ENCODE results near the gene PBX1. TPM values are rescaled to one million over a fixed set of nuclear protein-coding genes. Genes with fewer than 3 reads are reported as not detected.

PBX1 gene
- total and polyA plus RNA-seq, 2 of the 4 experiments (the other 2 are of a cell fraction), result 13.9 to 17.9 TPM

DNA sequence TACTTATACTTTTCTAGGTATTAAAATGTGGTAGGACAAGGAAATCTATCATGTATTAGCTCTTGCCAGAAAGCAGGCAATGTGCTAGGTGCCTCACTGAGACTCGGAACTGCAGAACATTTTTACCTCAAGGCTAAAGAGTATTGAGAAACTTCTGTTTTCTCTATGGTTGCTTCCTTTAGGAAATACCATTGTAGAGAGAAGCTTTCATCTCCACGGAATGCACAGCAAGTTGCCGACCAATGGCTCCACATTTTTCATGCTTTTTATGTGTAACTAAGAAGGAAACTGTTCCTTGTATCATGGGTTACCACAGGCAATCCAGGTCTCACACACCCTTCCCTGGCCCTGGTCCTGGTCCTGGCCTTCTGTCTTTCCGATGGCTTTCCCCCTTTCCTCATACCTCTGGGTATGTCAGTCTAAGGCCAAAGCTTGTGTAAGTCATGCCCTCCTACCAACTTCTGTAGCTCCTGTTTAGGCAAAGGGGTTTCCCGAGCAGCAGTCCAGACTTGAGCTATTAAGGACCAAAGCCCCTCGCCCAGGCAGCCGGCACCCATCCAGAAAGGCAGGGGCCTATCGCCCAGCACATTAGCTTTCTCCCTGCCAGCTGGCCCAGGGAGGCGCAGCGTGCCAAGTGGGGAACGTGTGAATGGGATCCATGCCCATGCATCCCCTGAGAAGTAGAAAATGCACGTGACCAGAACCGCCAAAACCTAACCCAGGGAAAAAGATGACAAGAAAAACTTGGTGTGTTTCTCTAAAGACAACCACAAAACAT lies 225.0 kb downstream of the PBX1 start:
- Histone ChIP-seq H4K91ac (ENCODE audit: insufficient read depth, low read depth, low read length) (no peak overlapping the region), H3K4me2 (ENCODE audit: low read depth, low read length) (no peak overlapping the region), H2AK9ac (replicated peaks; ENCODE audit: low read depth, low read length, poor library complexity) (no peak overlapping the region), H3K4me1 (ENCODE audit: control insufficient read depth, insufficient read depth, low read length) (peaks cover 27% of the 10 kb centered on the region), H2BK15ac (ENCODE audit: low read depth, low read length) (no peak overlapping the region; the same call in 2 of the 3 replicates), H2BK5ac (ENCODE audit: low read depth, low read length, poor library complexity, severe bottlenecking) (no peak overlapping the region), H4K5ac (ENCODE audit: low read depth, low read length) (no peak overlapping the region), H3K36me3 (ENCODE audit: control insufficient read depth, insufficient read depth, low read length) (peaks cover 2% of the 10 kb centered on the region; the same call in 1 of the 2 replicates), H3K4ac (ENCODE audit: low read depth, low read length) (no peak overlapping the region), H3K9me3 (ENCODE audit: control insufficient read depth, insufficient read depth, low read length) (no peaks in the 10 kb centered on the region), H2BK20ac (ENCODE audit: low read depth, low read length) (no peak overlapping the region), H3K4me3 (ENCODE audit: insufficient read depth, low read depth, low read length) (no peak overlapping the region), H3K23ac (ENCODE audit: low read depth, low read length) (no peak overlapping the region), H4K20me1 (ENCODE audit: insufficient read depth, low read length) (no peaks in the 10 kb centered on the region), H2BK120ac (ENCODE audit: low read depth, low read length) (0 out of 2 replicates have a peak overlapping the region, but pooled peaks have one; percentile 1), H3K9me1 (ENCODE audit: insufficient read depth, low read length) (peaks cover 9% of the 10 kb centered on the region; the same call in 1 of the 2 replicates), H3K27me3 (ENCODE audit: control insufficient read depth, insufficient read depth, low read length) (no peaks in the 10 kb centered on the region), H3K9ac (ENCODE audit: low read depth, low read length) (no peak overlapping the region), H2AK5ac (ENCODE audit: low read depth, low read length) (peak overlapping the region; percentile 54; the same call in 1 of the 2 replicates), H4K8ac (ENCODE audit: low read depth in 2 of 2, low read length in 2 of 2) (no peak overlapping the region), H3K27ac (ENCODE audit: insufficient read depth, low read length) (no peak overlapping the region), H3K14ac (replicated peaks; ENCODE audit: low read depth, low read length) (no peak overlapping the region), H3K79me1 (ENCODE audit: low read depth in 1 of 2, low read length in 2 of 2) (peaks cover 12 to 24% of the 10 kb centered on the region in 2 experiments; a peak in 2 of 4 replicates), H3K18ac (ENCODE audit: low read depth, low read length) (no peak overlapping the region), H3K56ac (ENCODE audit: extremely low read depth, insufficient read depth, low read length) (no peak overlapping the region), H2AFZ (replicated peaks; ENCODE audit: low read length, poor library complexity) (no peak overlapping the region)
- BruUV-seq (replicated peaks), result no TSS peak
- TF ChIP-seq, protein P1, sequence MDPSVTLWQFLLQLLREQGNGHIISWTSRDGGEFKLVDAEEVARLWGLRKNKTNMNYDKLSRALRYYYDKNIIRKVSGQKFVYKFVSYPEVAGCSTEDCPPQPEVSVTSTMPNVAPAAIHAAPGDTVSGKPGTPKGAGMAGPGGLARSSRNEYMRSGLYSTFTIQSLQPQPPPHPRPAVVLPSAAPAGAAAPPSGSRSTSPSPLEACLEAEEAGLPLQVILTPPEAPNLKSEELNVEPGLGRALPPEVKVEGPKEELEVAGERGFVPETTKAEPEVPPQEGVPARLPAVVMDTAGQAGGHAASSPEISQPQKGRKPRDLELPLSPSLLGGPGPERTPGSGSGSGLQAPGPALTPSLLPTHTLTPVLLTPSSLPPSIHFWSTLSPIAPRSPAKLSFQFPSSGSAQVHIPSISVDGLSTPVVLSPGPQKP (IDR thresholded peaks at IDR 0.05; ENCODE audit: borderline replicate concordance, low read depth, low read length), result no peak
- TF ChIP-seq MXI1 (IDR thresholded peaks at IDR 0.05; ENCODE audit: borderline replicate concordance, low read depth, low read length), result no peak
- no peak for TF ChIP-seq FOS (IDR thresholded peaks at IDR 0.05; ENCODE audit: low read depth, low read length)
- in situ Hi-C loops (cut with MboI; ENCODE audit: low sequenced_read_pairs) (loop anchor here (10.0 kb wide), 2 partner anchors 169 to 219 kb away; no protein-coding TSS in a partner anchor), dilution Hi-C loops (cut with HindIII; ENCODE audit: low sequenced_read_pairs, unreplicated experiment) (no loop called here), intact Hi-C loops (cut with micrococcal nuclease) (no loop called here)
- POLR2A ChIA-PET (ENCODE audit: unreplicated experiment), result no interaction called here
- 100% methylated on average over 1 of the region's 13 CpGs; no CpG with 5 or more reads in 1 of the 2 experiments for WGBS, 2 experiments (ENCODE audit: extremely low coverage in 2 of 2, insufficient read length in 1 of 2)
- ATAC-seq (ENCODE audit: low read depth), result no peak
- CTCF ChIA-PET, result no interaction called here
- no peak for DNase-seq
